Measurements from ENCODE around the gene NBEA. TPM values are rescaled to one million over a fixed set of nuclear protein-coding genes. Genes with fewer than 3 reads are reported as not detected.
A peak's percentile ranks its signal among the peaks of the same experiment; 100 is the strongest.

The NBEA gene
- total and polyA plus RNA-seq, 2 experiments from 2014 or later = 9.1 to 29.1 TPM

GRCh38 chr13:35393886-35394285, 451.8 kb downstream of the NBEA start:
- DNase-seq (ENCODE audit: low spot score) (no peak), ATAC-seq (no peak)
- peaks cover 2% of the 10 kb centered on the region for H3K27me3 Mint-ChIP-seq (ENCODE audit: insufficient read depth, low read depth, poor library complexity)

More at GRCh38 chr13:35393886-35394285, 451.8 kb downstream of the NBEA start:
- H2AFZ ChIP-seq = no peak overlapping the region
- TF ChIP-seq REST (IDR thresholded peaks at IDR 0.05; ENCODE audit: unreplicated experiment) (no peak), JUNB (IDR thresholded peaks at IDR 0.05; ENCODE audit: unreplicated experiment) (no peak), ZNF114 (CRISPR knock-in tag; IDR thresholded peaks at IDR 0.05) (no peak), POLR2AphosphoS5 (IDR thresholded peaks at IDR 0.05; ENCODE audit: low read depth) (no peak), STAT1 (IDR thresholded peaks at IDR 0.05; ENCODE audit: unreplicated experiment) (no peak), NANOG (IDR thresholded peaks at IDR 0.05; ENCODE audit: borderline replicate concordance) (no peak), CTCF (conservative IDR thresholded peaks at IDR 0.05; ENCODE audit: low read depth in 2 of 2) (no peak), ZNF462 (CRISPR knock-in tag; IDR thresholded peaks at IDR 0.05) (no peak), ZNF331 (CRISPR knock-in tag; IDR thresholded peaks at IDR 0.05; ENCODE audit: low read depth) (no peak), EZH2phosphoT487 (IDR thresholded peaks at IDR 0.05; ENCODE audit: unreplicated experiment) (no peak), EZH2 (IDR thresholded peaks at IDR 0.05; ENCODE audit: low read depth, unreplicated experiment) (no peak), CREB1 (CRISPR knock-in tag; IDR thresholded peaks at IDR 0.05; ENCODE audit: low read depth) (no peak)
- H3K4me3 ChIP-seq = no peak overlapping the region
- H3K9me3 Mint-ChIP-seq = no peaks in the 10 kb centered on the region; the same call in 1 of the 3 replicates
- H3K27ac Mint-ChIP-seq = peak overlapping the region; percentile 13; the same call in 1 of the 2 replicates
- no peaks in the 10 kb centered on the region for H3K9me2 ChIP-seq (ENCODE audit: insufficient read depth)
- H3K36me3 Mint-ChIP-seq (ENCODE audit: low read depth) = peaks cover 4% of the 10 kb centered on the region; the same call in 2 of the 3 replicates
- peaks cover 3% of the 10 kb centered on the region; the same call in 2 of the 3 replicates for H3K4me1 Mint-ChIP-seq
- H3K27ac ChIP-seq (ENCODE audit: low read depth) = no peak overlapping the region
- no peak overlapping the region for H3K4me2 ChIP-seq
- H3K4me3 Mint-ChIP-seq = no peak overlapping the region
- H3K79me2 ChIP-seq (replicated peaks; ENCODE audit: insufficient read depth) = no peaks in the 10 kb centered on the region
- no peaks in the 10 kb centered on the region for H3K27me3 ChIP-seq (ENCODE audit: insufficient read depth)
- H4K20me1 ChIP-seq (replicated peaks; ENCODE audit: insufficient read depth) = no peaks in the 10 kb centered on the region
- H3F3A ChIP-seq (replicated peaks; ENCODE audit: low read depth) = no peaks in the 10 kb centered on the region
- no peaks in the 10 kb centered on the region for H3K36me3 ChIP-seq (ENCODE audit: insufficient read depth)
- peaks cover 5% of the 10 kb centered on the region; the same call in 1 of the 2 replicates for H3K4me1 ChIP-seq (ENCODE audit: insufficient read depth)

Measured in GM23338 (cell line).